ENCODE measurements around the gene TRIM33.
A peak's percentile ranks its signal among the peaks of the same experiment; 100 is the strongest.

The TRIM33 gene

DNA sequence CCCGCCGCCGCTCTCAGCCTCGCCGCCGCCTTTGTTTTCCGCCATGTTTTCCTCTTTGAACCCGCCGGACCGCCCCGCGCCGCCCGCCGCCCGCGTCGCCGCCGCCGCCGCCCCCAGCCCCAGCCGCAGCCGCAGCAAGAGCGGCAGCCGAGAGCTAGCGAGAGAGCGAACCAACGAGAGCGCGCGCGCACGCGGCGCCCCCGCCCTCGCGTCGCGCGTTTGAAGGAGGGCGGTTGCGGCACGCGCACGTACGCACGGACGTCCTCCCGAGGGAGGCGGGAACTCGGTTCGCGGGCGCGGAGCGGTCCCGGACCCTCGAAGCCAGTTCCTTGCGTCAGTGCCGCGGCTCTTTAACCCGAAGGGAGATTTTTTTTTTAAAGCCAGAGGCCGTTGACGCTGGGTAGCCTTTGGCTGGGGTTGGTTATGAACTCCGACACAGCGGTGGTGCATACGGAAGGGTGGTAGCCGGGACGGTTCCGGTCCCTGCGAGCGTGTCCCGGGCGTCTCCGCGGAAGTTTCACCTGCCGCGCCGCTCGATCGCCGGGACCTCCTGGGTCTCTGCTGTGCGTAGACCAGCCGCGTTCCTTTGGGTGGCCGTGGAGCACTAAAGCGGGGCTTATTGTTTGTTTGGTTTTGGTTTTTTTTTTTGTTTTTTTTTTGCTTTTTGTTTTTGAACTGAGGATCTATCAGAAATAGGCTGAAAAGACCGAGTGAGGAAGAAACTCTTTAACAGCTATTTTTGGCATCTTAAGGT, at the start of gene TRIM33:
TSS of gene TRIM33 (minus strand) at position 172 of the 754 bp plus-strand sequence. CDS start at position 45, 127 bp downstream.
- DNase-seq: peak; percentile 89

- no peak for DNase-seq
Measured at GRCh38 chr1:114559356-114559755, 48.4 kb upstream of the TRIM33 start.

DNA sequence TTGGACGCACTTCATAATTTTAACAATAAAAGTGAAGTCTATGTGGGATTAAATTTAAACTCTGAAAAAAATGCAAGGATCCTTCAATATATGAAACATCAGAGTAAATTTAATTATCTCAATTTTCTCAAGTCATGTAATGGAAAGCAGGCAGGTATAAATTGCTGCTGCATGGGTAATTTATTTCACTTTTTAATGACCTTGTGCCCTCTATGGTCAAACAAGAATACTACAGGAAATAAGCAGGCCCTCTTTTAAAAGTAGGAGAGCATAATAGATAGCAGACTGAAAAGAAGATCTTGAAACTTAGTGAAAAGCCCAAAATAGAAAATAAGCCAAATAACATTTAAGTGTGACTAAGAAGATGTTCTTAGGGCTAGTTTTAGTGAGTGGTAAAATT, 47.5 kb upstream of the TRIM33 start:
- DNase-seq: no peak

DNA sequence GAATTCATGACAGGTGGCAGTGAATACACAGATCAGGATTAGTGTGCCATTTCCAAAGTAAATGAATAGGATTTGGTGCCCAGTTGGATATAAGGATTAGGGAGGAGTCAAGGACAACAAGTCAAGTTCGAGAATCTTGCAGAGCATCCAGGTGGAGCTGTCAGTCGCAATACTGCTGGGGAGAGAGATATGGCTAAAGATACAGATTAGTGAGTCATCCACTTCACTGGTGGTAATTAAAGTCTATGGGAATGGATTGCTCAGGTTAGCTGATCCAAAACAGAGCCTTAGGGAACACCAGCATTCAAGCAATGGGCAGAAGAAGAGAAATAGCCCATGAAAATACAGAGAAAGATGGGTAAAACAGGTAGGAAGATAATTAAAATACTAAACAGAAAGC, 43.6 kb upstream of the TRIM33 start:
- no peak for DNase-seq

GRCh38 chr1:114552106-114552639, 41.2 kb upstream of the TRIM33 start:
- DNase-seq: no peak

DNA sequence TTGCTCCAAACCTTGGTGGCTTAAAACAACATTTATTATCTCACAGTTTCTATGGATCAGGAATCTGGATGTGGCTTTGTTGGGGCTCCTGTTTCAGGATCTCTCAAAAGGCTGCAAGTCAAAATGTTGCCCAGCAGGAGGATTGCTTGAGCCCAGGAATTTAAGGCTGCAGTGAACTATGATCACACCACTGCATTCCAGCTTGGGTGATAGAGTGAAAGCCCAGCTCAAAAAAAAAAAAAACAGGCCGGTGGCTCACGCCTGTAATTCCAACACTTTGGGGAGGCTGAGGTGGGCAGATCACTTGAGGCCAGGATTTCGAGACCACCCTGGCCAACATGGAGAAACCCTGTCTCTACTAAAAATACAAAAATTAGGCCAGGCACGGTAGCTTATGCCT, 40.4 kb upstream of the TRIM33 start:
- DNase-seq: no peak

DNA sequence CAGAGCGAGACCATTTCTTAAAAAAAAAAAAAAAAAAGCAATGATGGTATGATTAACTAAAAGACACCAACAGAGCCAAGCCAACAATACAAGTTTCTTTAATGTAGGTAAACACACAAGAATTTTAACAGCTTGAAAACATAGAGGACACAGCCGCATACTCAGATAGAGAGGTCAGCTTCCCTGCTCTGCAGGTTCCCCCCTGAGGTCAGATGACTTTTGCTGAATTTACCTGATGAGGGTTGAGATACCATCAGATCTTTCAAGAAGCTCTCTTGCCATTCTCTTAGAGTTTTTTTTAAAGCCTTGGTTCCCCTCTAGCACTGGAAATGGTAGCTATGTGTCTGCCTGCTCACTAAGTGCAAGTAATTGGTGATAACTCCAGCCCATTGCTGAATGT, 39.3 kb upstream of the TRIM33 start:
- no peak for DNase-seq

GRCh38 chr1:114549137-114549536, 38.1 kb upstream of the TRIM33 start:
- DNase-seq: no peak

DNA sequence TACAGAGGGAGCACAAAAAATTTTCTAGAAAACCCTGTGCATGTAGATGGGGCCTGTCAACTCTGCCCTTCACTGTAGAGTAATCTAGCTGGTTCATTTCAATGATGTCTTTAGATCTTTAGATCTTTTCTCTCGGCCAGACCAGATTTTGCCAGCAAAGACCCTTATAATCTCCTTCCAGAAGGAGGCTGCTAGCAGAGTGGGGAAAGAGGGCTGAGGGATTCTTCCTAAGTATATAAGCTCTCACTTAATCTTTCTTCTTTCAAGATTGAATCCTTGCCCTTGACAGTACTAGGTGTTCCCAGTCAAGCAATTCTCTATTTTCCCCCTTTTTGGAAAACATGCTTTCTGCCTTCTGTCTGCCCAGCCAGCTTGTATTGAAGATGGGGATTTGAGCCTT, 36.1 kb upstream of the TRIM33 start:
- no peak for DNase-seq

GRCh38 chr1:114545796-114546195, 34.8 kb upstream of the TRIM33 start:
- DNase-seq: no peak

- DNase-seq: no peak
Measured at GRCh38 chr1:114545315-114545714, 34.3 kb upstream of the TRIM33 start.

DNA sequence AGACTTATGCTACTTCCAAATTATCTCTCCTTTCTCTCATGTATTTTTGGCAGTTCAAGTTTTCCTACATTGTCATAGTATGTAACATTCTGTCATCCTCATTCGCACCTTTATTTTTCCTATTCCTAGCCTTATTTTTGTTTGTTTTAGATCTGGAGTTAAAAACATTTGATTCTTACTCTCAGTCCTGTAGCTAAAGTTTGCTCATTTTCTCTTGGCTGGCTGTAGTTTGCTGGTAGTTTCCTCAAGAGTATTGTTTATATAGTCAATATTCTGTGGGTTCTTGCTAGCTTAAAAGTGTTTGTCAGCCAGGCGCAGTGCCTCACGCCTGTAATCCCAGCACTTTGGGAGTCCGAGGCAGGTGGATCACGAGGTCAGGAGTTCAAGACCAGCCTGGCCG, 29.8 kb upstream of the TRIM33 start:
- no peak for DNase-seq

DNA sequence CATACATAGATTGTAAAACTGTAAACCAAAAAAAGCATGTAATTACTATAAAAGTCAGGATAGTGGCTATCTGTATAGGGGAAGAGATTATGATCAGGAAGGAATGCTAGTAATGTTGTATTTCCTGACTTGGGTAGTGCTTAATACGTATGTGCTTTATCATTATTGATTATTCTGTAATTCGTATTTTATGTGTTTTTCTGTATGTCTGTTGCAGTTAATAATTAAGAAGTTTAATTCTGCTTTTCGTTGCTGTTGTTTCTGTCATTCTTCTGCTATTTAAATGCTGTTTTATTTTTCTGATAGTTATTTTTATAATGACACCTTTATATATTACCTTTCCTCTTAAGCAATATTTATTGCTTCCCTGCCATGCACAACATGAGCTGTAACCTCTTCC, 29.3 kb upstream of the TRIM33 start:
- no peak for DNase-seq

DNA sequence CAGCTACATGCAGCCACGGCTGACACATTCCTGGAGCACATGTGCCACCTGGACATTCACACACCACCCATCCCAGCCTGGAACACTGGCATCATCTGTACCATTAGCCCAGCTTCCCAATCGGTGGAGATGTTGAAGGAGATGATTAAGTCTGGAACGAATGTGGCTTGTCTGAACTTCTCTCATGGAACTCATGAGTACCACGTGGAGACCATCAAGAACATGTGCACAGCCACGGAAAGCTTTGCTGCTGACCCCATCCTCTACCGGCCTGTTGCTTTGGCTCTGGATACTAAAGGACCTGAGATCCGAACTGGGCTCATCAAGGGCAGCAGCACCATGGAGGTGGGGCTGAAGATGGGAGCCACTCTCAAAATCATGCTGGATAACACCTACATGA, 25.0 kb upstream of the TRIM33 start:
- DNase-seq: no peak

GRCh38 chr1:114535401-114535800, 24.4 kb upstream of the TRIM33 start:
- no peak for DNase-seq

DNA sequence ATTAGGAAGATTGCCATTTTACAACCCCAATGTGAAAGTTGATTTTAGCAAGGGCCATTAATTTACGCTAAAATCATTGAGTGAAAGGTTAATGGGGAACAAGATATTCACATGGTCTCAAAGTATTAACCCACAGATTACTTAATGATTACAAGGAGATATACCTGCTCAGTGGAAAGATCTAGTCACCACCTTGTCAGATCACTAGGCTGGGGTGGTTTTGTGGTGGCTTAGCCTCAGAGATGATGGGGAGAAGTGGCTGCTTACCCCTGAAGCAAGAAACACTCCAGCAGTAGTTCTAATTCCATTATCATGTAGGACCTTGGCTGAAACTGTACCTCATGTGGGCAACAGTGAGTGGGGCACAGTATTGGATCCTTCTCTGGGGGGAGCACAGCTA, 20.1 kb upstream of the TRIM33 start:
- no peak for DNase-seq

DNA sequence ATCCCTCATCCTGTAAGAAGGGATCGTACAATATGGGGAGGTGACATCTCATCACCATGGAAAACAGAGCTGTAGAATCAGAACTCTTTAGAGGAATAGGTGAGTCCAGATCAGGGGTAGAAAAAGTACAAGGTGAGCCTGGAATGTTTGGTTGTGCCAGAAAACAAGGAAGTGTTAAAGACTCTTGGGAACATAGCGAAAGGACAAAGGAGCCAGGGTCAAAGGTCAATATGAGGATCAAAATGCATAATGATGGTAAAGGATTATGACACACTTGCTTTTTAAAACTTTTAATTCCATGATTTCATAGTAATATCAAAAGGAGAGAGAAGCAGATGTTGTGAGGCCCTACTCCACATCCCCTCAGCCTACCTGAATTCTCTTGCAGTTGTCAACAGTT, 19.2 kb upstream of the TRIM33 start:
- DNase-seq: no peak

DNA sequence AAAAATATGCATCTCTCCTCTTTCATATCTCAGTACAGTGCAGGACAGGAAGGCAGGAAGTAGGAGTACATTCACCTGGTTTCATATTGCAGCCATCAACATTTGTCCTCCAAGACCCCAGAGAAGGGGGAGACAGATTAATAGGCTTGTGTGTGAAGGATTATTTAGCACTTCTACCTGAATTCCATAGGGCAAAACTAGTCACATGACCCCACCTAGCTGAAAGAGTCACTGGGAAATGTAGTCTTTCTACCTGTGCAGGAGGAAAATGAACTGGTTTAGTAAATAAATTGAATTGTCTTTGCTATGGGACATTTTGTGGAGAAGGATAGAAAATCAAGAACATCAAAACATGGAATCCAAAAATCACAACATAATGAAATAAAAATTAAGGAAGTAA, 13.9 kb upstream of the TRIM33 start:
- DNase-seq: no peak

DNA sequence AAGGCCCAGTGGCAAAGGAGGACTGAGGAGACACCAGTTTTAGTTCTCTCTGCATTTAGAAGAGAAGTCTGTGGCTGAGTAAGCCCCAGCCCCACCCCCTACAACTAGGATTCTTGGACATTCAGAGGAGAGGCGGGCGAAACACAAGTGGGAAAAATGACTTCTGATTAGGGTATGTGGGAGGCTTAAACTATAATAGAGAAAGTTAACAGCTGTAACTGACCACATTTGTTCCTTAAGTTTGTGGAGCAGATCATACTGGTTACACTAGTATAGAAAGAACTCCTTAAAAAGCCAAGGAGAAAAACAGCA, 11.2 kb upstream of the TRIM33 start:
- DNase-seq: no peak

GRCh38 chr1:114521396-114522263, 10.6 kb upstream of the TRIM33 start:
- DNase-seq: no peak

GRCh38 chr1:114517348-114517747, 6.3 kb upstream of the TRIM33 start:
- DNase-seq: no peak

DNA sequence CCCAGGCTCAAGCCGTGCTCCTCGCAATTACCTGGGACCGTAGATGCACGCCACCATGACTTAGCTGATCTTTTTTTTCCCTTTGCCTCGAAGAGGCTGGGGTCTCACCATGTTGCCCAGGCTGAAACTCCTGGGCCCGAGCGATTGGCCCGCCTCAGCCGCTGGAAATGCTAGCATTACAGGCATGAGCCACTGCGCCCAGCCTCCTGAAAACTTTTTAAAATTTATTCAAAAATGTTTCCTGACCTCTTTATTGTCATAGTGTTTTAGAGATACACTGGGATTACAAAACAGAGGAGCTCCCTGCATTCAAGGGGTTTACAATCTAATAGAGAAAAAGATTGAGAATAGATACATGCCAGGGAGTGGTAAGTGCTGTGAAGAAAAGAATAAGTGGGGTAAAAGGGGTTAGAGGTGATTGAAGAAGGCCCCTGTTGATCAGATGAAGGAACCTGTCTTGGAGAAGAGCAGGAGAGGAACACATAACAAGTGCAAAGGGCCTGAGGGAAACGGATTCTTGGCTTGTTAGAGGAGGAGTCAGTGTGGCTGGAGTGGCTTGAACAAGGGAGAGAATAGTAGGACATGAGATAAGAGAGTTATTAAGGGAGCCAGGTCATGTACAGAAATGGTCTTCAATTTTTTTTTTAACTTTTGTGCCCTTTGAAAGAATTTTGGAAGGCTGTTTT, 1.7 kb upstream of the TRIM33 start:
- no peak for DNase-seq

GRCh38 chr1:114510274-114511031, 550 bp downstream of the TRIM33 start:
- DNase-seq: no peak
